IMR-90 (cell line): ENCODE data around the gene NDUFS5.
"Not testable (repeated sequence)": the region's sequence is repeated elsewhere in the genome, so short reads cannot be mapped to it uniquely, and the experiment has no call there.

Experiments
- POLR2A ChIP-seq: IDR thresholded peaks from 2 replicates; pipeline ENCODE4 v1.6.1; 2012; ENCODE audit warnings: mild to moderate bottlenecking, low read depth, low read length
- SMC3 ChIP-seq: fragments of 150-350 bp; IDR thresholded peaks from 2 replicates; pipeline ENCODE4 v1.6.1; 2016; ENCODE audit warnings: low read depth, mild to moderate bottlenecking, antibody characterized with exemption, low read length, moderate library complexity
- TF ChIP-seq, protein P1 (sequence below): conservative IDR thresholded peaks from 2 replicates; pipeline ENCODE4 v1.5.1; 2012; ENCODE audit warnings: mild to moderate bottlenecking, low read depth, low read length, improper control_type of control experiment

DNA sequence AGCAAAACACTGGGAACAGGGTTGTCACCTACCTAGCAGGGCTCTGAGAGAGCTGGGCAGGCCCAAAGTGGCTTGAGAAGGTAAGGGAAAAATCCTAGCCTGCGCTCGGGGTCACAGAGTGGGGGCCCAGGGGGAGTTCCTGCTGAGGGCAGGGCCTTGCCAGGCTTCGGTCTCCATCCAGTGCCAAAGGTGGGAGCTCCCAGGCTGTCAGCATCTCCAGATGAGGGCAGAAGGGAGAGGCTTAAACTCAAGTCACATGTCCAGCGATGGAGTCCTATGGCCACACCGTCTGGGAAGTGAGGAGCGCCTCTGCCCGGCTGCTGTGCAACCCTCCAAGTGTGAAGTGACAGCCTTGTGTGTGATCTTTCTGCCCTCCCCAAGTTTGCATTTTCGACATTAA, 11.2 kb upstream of the NDUFS5 start:
- TF ChIP-seq, protein P1, sequence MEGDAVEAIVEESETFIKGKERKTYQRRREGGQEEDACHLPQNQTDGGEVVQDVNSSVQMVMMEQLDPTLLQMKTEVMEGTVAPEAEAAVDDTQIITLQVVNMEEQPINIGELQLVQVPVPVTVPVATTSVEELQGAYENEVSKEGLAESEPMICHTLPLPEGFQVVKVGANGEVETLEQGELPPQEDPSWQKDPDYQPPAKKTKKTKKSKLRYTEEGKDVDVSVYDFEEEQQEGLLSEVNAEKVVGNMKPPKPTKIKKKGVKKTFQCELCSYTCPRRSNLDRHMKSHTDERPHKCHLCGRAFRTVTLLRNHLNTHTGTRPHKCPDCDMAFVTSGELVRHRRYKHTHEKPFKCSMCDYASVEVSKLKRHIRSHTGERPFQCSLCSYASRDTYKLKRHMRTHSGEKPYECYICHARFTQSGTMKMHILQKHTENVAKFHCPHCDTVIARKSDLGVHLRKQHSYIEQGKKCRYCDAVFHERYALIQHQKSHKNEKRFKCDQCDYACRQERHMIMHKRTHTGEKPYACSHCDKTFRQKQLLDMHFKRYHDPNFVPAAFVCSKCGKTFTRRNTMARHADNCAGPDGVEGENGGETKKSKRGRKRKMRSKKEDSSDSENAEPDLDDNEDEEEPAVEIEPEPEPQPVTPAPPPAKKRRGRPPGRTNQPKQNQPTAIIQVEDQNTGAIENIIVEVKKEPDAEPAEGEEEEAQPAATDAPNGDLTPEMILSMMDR = not testable (repeated sequence)
- TF ChIP-seq SMC3, POLR2A: not testable (repeated sequence)
